Fibroblast of the aortic adventitia (primary cell): ENCODE data around the gene PCNX4. TPM values are rescaled to one million over a fixed set of nuclear protein-coding genes. Genes with fewer than 3 reads are reported as not detected.

Experiments used
- DNase-seq: peaks from one replicate; pipeline ENCODE4 v3.0.0-alpha.2; 2010; ENCODE audit warnings: low read depth
- H3K4me3 ChIP-seq: 2 replicates; pipeline ENCODE4 v1.5.1; 2011; ENCODE audit warnings: low read depth, mild to moderate bottlenecking, control low read depth, low read length, moderate library complexity
- total RNA-seq: library from RNA; depleted of rRNA; stranded (reverse); fragments of >200 nt; gene quantifications from 2 replicates; pipeline ENCODE4 v1.2.3, GENCODE V29; 2012; ENCODE audit warnings: low replicate concordance
- TF ChIP-seq, protein P1 (sequence below): IDR thresholded peaks from 2 replicates; pipeline ENCODE4 v1.5.1; 2011; ENCODE audit warnings: mild to moderate bottlenecking, low read length, control low read depth, inconsistent platforms; ENCODE audit not compliant: insufficient read depth

PCNX4 gene
- total RNA-seq, 1 donor = 114 TPM

DNA sequence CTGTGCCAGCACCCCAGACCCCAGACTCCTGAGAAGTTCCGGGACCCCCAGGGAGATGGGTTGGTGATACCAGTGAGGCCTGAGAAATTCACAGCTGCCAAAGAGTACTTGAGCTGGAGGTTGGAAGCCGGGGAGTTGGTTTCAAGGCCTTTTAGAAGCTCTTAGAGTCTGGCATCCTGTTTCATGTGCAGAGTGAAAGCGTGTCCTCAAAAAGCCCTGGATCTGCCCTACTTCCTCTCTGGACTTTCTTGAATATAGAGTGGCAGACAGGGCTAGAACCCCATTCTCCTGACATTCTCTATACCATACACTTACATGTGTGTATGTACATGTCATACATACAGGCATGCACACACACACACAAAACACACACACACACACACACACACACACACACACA is 126.0 kb downstream of the PCNX4 start:
- TF ChIP-seq, protein P1, sequence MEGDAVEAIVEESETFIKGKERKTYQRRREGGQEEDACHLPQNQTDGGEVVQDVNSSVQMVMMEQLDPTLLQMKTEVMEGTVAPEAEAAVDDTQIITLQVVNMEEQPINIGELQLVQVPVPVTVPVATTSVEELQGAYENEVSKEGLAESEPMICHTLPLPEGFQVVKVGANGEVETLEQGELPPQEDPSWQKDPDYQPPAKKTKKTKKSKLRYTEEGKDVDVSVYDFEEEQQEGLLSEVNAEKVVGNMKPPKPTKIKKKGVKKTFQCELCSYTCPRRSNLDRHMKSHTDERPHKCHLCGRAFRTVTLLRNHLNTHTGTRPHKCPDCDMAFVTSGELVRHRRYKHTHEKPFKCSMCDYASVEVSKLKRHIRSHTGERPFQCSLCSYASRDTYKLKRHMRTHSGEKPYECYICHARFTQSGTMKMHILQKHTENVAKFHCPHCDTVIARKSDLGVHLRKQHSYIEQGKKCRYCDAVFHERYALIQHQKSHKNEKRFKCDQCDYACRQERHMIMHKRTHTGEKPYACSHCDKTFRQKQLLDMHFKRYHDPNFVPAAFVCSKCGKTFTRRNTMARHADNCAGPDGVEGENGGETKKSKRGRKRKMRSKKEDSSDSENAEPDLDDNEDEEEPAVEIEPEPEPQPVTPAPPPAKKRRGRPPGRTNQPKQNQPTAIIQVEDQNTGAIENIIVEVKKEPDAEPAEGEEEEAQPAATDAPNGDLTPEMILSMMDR = no peak
- no peak for DNase-seq
- no peak overlapping the region for H3K4me3 ChIP-seq

Other genes starting within 250 kb of the PCNX4 start
- 0.27 and 1.7 TPM in 2 replicates for gene RTN1, start 221.1 kb upstream of the PCNX4 start, total RNA-seq
- gene LRRC9, start 171.8 kb upstream of the PCNX4 start, total RNA-seq = not detected in 2 replicates
- 37.5 and 128 TPM in 2 replicates for gene DHRS7, start 73.5 kb downstream of the PCNX4 start, total RNA-seq
- gene PPM1A, start 157.3 kb downstream of the PCNX4 start, total RNA-seq = 30.9 and 31.0 TPM in 2 replicates